Frontal cortex (tissue), 4 donors: ENCODE measurements around the gene NEUROG2. TPM values are rescaled to one million over a fixed set of nuclear protein-coding genes. Genes with fewer than 3 reads are reported as not detected.
"Not testable (repeated sequence)": the region's sequence is repeated elsewhere in the genome, so short reads cannot be mapped to it uniquely, and the experiment has no call there.

ENCODE experiments used
- DNase-seq, 2 donors: peaks; one replicate each; pipeline ENCODE4 v3.0.0; 2012; ENCODE audit warnings: low spot score in 2 of 2
- FAIRE-seq: peaks from 2 replicates; lab custom pipeline; 2012; peaks lifted over from hg19 to GRCh38; lab: Jason Lieb, UNC
- total RNA-seq: library from RNA; depleted of rRNA; stranded (reverse); fragments of >200 nt; gene quantifications from one replicate; pipeline ENCODE4 v1.2.3, GENCODE V29; 2014
- donor health status: control.
- donor health status: control.
- donor health status: control.

NEUROG2 gene
- total RNA-seq, 1 donor from 2014 or later: 36.7 TPM

- DNase-seq: peak in 1 of 2 donors; percentile 5
- not testable (repeated sequence) for FAIRE-seq
These were observed 6.5 kb upstream of the NEUROG2 start for GRCh38 chr4:112522431-112522830.

GRCh38 chr4:112521123-112522023 lies 5.4 kb upstream of the NEUROG2 start:
- peak in 1 of 2 donors; percentile 9 for DNase-seq
- no peak for FAIRE-seq

GRCh38 chr4:112520598-112521122 lies 4.7 kb upstream of the NEUROG2 start:
- no peak for FAIRE-seq
- DNase-seq: no peak

- FAIRE-seq (no peak), DNase-seq (peak in 1 of 2 donors; percentile 5)
These were observed 4.0 kb upstream of the NEUROG2 start for GRCh38 chr4:112519689-112520597.

DNA sequence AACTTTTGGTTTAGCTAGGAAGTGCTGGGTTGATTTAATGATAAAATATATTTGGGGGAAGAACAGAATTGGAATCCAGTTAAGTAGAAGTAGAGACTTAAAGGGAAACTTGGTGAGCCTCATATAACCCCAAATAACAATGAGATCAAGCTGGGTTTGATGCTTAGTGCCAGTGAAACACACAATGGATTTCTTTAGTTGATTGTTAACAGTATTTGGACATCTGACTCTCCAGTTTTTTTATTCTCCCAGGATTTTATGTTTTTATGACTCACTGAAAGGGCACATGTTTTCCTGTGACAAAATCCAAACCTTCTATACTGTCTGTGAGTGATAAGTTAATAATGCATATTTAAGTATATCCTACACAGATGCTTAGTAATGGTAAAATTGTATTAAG lies 2.7 kb upstream of the NEUROG2 start:
- DNase-seq (peak in 1 of 2 donors; percentile 22), FAIRE-seq (no peak)

GRCh38 chr4:112517911-112518310 lies 1.9 kb upstream of the NEUROG2 start:
- no peak for FAIRE-seq
- no peak for DNase-seq

GRCh38 chr4:112517067-112517634 lies 1.2 kb upstream of the NEUROG2 start:
- FAIRE-seq (no peak), DNase-seq (peak in 1 of 2 donors; percentile 17)

DNA sequence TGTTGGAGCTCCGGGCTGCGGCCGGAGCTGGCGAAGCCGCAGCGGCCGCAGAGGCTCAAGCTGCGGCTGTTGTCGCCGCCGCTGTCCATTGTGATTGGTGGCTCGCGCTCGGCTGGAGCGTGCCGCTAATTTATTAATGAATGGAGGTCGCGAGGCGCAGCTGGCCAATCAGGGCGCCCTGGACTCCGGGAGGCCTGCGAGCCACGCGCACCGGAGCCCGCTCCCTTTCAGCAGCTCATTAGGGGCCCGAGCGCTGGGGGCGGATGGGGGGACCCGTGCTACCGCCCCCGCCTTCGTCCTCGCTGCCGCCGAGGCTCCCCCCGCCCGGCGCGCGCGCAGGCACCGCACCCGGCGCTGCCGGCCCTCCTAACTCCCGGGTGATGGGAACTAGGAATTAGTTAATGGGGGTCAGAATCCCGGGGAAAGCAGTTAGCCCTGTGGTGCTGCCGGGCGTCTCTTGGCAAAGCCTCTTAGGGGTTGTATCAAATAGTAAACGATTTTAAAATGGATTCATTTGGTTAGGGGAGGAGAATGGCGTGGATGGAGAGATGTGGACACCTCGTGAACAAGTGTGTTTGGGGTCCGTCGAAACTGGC lies 589 bp upstream of the NEUROG2 start:
- DNase-seq: peak in 1 of 2 donors; percentile 55
- no peak for FAIRE-seq

GRCh38 chr4:112515198-112516065 lies 548 bp downstream of the NEUROG2 start:
- DNase-seq (peak; percentile 43 to 55), FAIRE-seq (no peak)

GRCh38 chr4:112514647-112515197 lies 1.3 kb downstream of the NEUROG2 start:
- no peak for FAIRE-seq
- DNase-seq: peak in 1 of 2 donors; percentile 24

GRCh38 chr4:112513971-112514646 lies 1.9 kb downstream of the NEUROG2 start:
- no peak for FAIRE-seq
- DNase-seq: peak in 1 of 2 donors; percentile 15

GRCh38 chr4:112511803-112512118 lies 4.2 kb downstream of the NEUROG2 start:
- FAIRE-seq (no peak), DNase-seq (peak in 1 of 2 donors; percentile 5)

- DNase-seq (peak in 1 of 2 donors; percentile 5), FAIRE-seq (no peak)
These were observed 4.7 kb downstream of the NEUROG2 start for GRCh38 chr4:112511093-112511802.

DNA sequence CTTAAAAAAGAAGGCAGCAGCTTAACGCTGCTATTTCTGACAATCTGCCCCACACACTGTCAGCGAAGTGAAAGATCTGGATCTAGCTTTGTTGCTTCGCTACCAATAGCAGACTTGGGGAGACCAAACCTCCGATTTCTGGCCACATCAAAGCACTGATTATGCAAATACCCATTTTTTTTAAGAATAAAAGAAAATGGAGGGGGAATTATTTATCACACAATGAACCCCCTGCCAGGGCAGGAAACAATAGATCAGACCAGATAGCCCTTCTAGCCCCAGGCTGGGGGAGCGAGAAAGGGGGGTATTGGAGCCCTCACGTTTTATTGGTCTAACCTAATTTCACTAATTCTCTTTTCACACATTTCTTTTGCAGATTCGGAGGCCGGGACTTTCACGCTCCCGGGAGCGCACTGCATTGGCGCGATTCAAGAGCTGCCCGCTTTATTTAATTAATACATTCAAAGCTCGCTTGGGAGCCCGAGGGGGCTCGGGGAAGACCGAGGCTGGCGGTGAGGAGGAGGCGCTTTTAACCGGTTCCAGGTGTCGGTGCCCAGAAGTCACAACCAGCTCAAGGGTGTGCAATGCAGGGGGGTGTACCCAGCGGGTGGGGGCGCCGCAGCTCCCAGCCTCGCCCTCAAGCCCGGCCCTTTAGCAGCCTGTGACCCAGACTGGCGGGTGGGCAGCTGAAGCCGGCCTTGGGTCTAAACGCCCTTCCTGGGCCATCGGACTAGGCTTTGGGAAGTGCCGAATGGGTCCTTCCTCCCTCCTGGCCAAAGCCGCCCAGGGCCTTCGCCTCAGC lies 5.5 kb downstream of the NEUROG2 start:
- peak in 1 of 2 donors; percentile 10 for DNase-seq

GRCh38 chr4:112509243-112510141 lies 6.5 kb downstream of the NEUROG2 start:
- DNase-seq: peak in 1 of 2 donors; percentile 9
- no peak for FAIRE-seq

More for the DNA sequence above, 5.5 kb downstream of the NEUROG2 start:
- no peak for FAIRE-seq
